Keratinocyte (primary cell): ENCODE measurements around the gene IRF6.

Experiments used
- EZH2 ChIP-seq: IDR thresholded peaks from one replicate; pipeline ENCODE4 v1.6.1; 2012; ENCODE audit warnings: inconsistent platforms, mild to moderate bottlenecking, low read length, moderate library complexity
- TF ChIP-seq, protein P1 (sequence below), 3 experiments: IDR thresholded peaks in 1 of 3; conservative IDR thresholded peaks in 1 of 3; optimal IDR thresholded peaks in 1 of 3; 2 replicates in 2 of 3; 3 replicates in 1 of 3; pipeline versions ENCODE3 to v1.5.1; 2011; ENCODE audit warnings: low read length in 3 of 3, mild to moderate bottlenecking in 3 of 3, moderate library complexity in 2 of 3, control low read depth in 1 of 3, inconsistent platforms in 1 of 3; ENCODE audit not compliant: insufficient read depth in 2 of 3; ENCODE audit errors: extremely low read depth in 1 of 3

DNA sequence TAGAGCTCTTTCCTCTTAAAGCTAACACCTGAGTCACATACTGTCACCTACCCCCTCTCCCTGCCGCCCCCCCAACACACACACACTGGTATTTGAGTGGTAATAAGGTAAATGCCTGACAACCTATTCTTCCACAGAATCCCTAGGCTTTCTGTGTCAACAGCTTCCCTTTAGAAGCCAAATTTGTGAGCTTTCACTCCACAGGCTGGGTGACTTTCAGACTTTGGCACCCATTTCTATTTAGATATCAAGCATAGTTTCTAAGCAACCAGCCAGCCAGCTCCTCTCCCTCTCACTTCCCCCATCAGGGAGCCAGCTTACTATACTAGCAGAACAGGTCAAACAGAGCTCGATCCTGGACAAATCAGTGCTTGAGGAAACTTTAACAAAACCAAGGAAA lies 18.4 kb downstream of the IRF6 start:
- TF ChIP-seq, protein P1, sequence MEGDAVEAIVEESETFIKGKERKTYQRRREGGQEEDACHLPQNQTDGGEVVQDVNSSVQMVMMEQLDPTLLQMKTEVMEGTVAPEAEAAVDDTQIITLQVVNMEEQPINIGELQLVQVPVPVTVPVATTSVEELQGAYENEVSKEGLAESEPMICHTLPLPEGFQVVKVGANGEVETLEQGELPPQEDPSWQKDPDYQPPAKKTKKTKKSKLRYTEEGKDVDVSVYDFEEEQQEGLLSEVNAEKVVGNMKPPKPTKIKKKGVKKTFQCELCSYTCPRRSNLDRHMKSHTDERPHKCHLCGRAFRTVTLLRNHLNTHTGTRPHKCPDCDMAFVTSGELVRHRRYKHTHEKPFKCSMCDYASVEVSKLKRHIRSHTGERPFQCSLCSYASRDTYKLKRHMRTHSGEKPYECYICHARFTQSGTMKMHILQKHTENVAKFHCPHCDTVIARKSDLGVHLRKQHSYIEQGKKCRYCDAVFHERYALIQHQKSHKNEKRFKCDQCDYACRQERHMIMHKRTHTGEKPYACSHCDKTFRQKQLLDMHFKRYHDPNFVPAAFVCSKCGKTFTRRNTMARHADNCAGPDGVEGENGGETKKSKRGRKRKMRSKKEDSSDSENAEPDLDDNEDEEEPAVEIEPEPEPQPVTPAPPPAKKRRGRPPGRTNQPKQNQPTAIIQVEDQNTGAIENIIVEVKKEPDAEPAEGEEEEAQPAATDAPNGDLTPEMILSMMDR (optimal IDR thresholded peaks at IDR 0.05 in 1 of 3, IDR thresholded peaks at IDR 0.05 in 1 of 3, conservative IDR thresholded peaks at IDR 0.05 in 1 of 3; ENCODE audit: extremely low read depth in 1 of 3, insufficient read depth in 2 of 3, low read length in 3 of 3) = no peak
- TF ChIP-seq EZH2 = no peak
